GM12878 (cell line): ENCODE data around the gene NNMT. TPM values are rescaled to one million over a fixed set of nuclear protein-coding genes. Genes with fewer than 3 reads are reported as not detected.

Source experiments
- ATAC-seq: fragments of 200-7000 bp; cut with Tn5 transposase; 3 replicates; pipeline ENCODE4 v1.9.1; 2020; ENCODE audit warnings: mild to moderate bottlenecking, moderate library complexity
- BruUV-seq: library from RNA; stranded (reverse); fragments of 400-500 nt; replicated peaks from 2 replicates; lab custom pipeline; 2021; lab: Mats Ljungman, UMichigan
- CTCF ChIA-PET: fragments of 300-600 bp; sonication (Branson Sonifier 250); formaldehyde crosslinking; extraction: SDS; loops from one replicate; lab custom pipeline; 2021; ENCODE audit warnings: inconsistent platforms; lab: Yijun Ruan, JAX
- POLR2A ChIA-PET: fragments of 350-600 bp; formaldehyde crosslinking; extraction: SDS; loops from one replicate; lab custom pipeline; 2021; ENCODE audit warnings: inconsistent platforms; lab: Charles Lee
- RAD21 ChIA-PET: fragments of 300-600 bp; sonication (Branson Sonifier 250); formaldehyde crosslinking; loops from one replicate; lab custom pipeline; 2023; ENCODE audit warnings: antibody characterized with exemption; ENCODE audit not compliant: unreplicated experiment; lab: Charles Lee
- SMC1A ChIA-PET: fragments of 300-600 bp; sonication (Branson Sonifier 250); formaldehyde crosslinking; loops from one replicate; lab custom pipeline; 2023; ENCODE audit not compliant: unreplicated experiment, uncharacterized antibody; lab: Charles Lee
- DNase-seq: peaks from one replicate; pipeline ENCODE4 v3.0.0-alpha.2; 2011; ENCODE audit warnings: low read depth, low spot score
- FAIRE-seq: peaks from 3 replicates; lab custom pipeline; 2011; peaks lifted over from hg19 to GRCh38; lab: Jason Lieb, UNC
- H2AFZ ChIP-seq: 2 replicates; pipeline ENCODE4 v1.6.0; 2011; ENCODE audit warnings: low read depth, low read length, control low read depth; ENCODE audit not compliant: control insufficient read depth
- H3K27ac ChIP-seq: 2 replicates; pipeline ENCODE4 v1.5.1; 2011; ENCODE audit warnings: control low read depth; ENCODE audit not compliant: control insufficient read depth, insufficient read depth
- H3K27me3 ChIP-seq, 2 experiments: replicated peaks in 1 of 2; 2 replicates each; pipeline versions ENCODE4 v1.6.0 to v1.6.1; 2011; ENCODE audit warnings: low read length in 1 of 2; ENCODE audit not compliant: control insufficient read depth in 2 of 2, insufficient read depth in 2 of 2
- H3K36me3 ChIP-seq, 2 experiments: 2 replicates each; pipeline ENCODE4 v1.5.1; 2011; ENCODE audit warnings: low read length in 1 of 2; ENCODE audit not compliant: control insufficient read depth in 2 of 2, insufficient read depth in 2 of 2
- H3K4me1 ChIP-seq: 2 replicates; pipeline ENCODE4 v1.6.1; 2011; ENCODE audit warnings: mild to moderate bottlenecking, low read length, moderate library complexity, mixed read lengths; ENCODE audit not compliant: control insufficient read depth, insufficient read depth
- H3K4me2 ChIP-seq: 2 replicates; pipeline ENCODE4 v1.6.0; 2011; ENCODE audit warnings: control low read depth; ENCODE audit not compliant: control insufficient read depth, insufficient read depth
- H3K4me3 ChIP-seq: fragments of 200-600 bp; sonication (generic); 2 replicates; pipeline ENCODE4 v1.5.1; 2016
- H3K79me2 ChIP-seq: 2 replicates; pipeline ENCODE4 v1.6.0; 2011; ENCODE audit warnings: low read length; ENCODE audit not compliant: control insufficient read depth, insufficient read depth
- H3K9ac ChIP-seq: 2 replicates; pipeline ENCODE4 v1.8.0; 2011; ENCODE audit warnings: low read length, control low read depth, mixed read lengths; ENCODE audit not compliant: control insufficient read depth, insufficient read depth
- H3K9me3 ChIP-seq: replicated peaks from 3 replicates; pipeline ENCODE4 v1.5.1; 2011; ENCODE audit warnings: mild to moderate bottlenecking, low read length; ENCODE audit not compliant: control insufficient read depth, insufficient read depth
- H4K20me1 ChIP-seq: 2 replicates; pipeline ENCODE4 v1.6.0; 2011; ENCODE audit not compliant: control insufficient read depth, insufficient read depth
- EGR1 ChIP-seq, 2 experiments: IDR thresholded peaks; 1 replicate in 1 of 2; 2 replicates in 1 of 2; pipeline ENCODE4 v1.6.1; 2011 to 2012; ENCODE audit warnings: low read depth in 2 of 2, low read length in 2 of 2, borderline replicate concordance in 1 of 2, mild to moderate bottlenecking in 1 of 2, moderate library complexity in 1 of 2
- FOXK2 ChIP-seq: fragments of 450-650 bp; IDR thresholded peaks from 2 replicates; pipeline ENCODE4 v1.6.1; 2017; ENCODE audit warnings: mild to moderate bottlenecking, moderate library complexity
- FOXM1 ChIP-seq: IDR thresholded peaks from 2 replicates; pipeline ENCODE4 v1.6.1; 2012; ENCODE audit warnings: low read depth, mild to moderate bottlenecking, inconsistent platforms, low read length, moderate library complexity
- JUND ChIP-seq: IDR thresholded peaks from 2 replicates; pipeline ENCODE4 v1.6.1; 2012; ENCODE audit warnings: low read depth, mild to moderate bottlenecking, low read length, improper control_type of control experiment, moderate library complexity
- PAX5 ChIP-seq: IDR thresholded peaks from 2 replicates; pipeline ENCODE4 v1.6.1; 2011; ENCODE audit warnings: low read depth, low read length, borderline replicate concordance
- RAD21 ChIP-seq: IDR thresholded peaks from 2 replicates; pipeline ENCODE4 v1.6.1; 2011; ENCODE audit warnings: mild to moderate bottlenecking, low read depth, low read length, moderate library complexity; ENCODE audit not compliant: insufficient read depth
- RAD51 ChIP-seq: fragments of 450-650 bp; IDR thresholded peaks from 2 replicates; pipeline ENCODE4 v1.6.1; 2016; ENCODE audit warnings: moderate library complexity, mild to moderate bottlenecking, inconsistent platforms
- STAT3 ChIP-seq: IDR thresholded peaks from 2 replicates; pipeline ENCODE4 v1.6.1; 2011; ENCODE audit warnings: low read depth, low read length, improper control_type of control experiment
- TCF7 ChIP-seq: IDR thresholded peaks from 2 replicates; pipeline ENCODE4 v1.6.1; 2014; ENCODE audit warnings: antibody characterized with exemption, borderline replicate concordance
- ZBED1 ChIP-seq: IDR thresholded peaks from 2 replicates; pipeline ENCODE4 v1.6.1; 2016; ENCODE audit warnings: borderline replicate concordance
- WGBS: methylation state at CpG from one replicate; pipeline ENCODE4 v1.1.6; 2016; ENCODE audit warnings: low lambda C conversion rate; ENCODE audit not compliant: insufficient replicate concordance, insufficient coverage; ENCODE audit errors: missing lambda C conversion rate; 5-methylcytosine and 5-hydroxymethylcytosine counted together
- in situ Hi-C: fragments of 300-500 bp; cut with MboI; formaldehyde crosslinking; loops from 9 replicates; pipeline ENCODE4 v1.14.3; 2018; ENCODE audit warnings: mixed read lengths
- intact Hi-C: fragments of 100-400 bp; cut with micrococcal nuclease; formaldehyde crosslinking; loops from one replicate; pipeline ENCODE4 v1.14.2; 2022; ENCODE audit not compliant: unreplicated experiment
- polyA plus RNA-seq, 11 experiments: library from polyadenylated mRNA; depleted of rRNA in 4 of 11; unstranded in 6 of 11; stranded (reverse) in 5 of 11; fragments of >200 nt; fragmentation: Nextera tagmentation in 4 of 11; fragmentation: Illumina TruSeq in 1 of 11; extraction: Ambion mirVana in 4 of 11; extraction: Trizol in 1 of 11; gene quantifications; 1 replicate in 1 of 11; 2 replicates in 10 of 11; pipeline versions ENCODE4 v1.2.1 to v1.2.3, GENCODE V29; 2011 to 2016; ENCODE audit warnings: inconsistent platforms in 2 of 11, missing spikeins in 2 of 11, low read depth in 1 of 11
- total RNA-seq, 4 experiments: library from RNA; depleted of rRNA in 3 of 4; stranded (reverse); fragments of >200 nt in 3 of 4; fragmentation: Illumina TruSeq in 1 of 4; extraction: Trizol in 1 of 4; gene quantifications; 2 replicates each; pipeline versions ENCODE4 v1.2.1 to v1.2.3, GENCODE V29; 2013 to 2021
- TF ChIP-seq, protein P1 (sequence below): IDR thresholded peaks from 2 replicates; pipeline ENCODE4 v1.6.1; 2011; ENCODE audit warnings: low read depth, mild to moderate bottlenecking, low read length, moderate library complexity, borderline replicate concordance; ENCODE audit errors: extremely low read depth

The NNMT gene
- total and polyA plus RNA-seq, 10 of the 15 experiments (the other 5 are each of a cell fraction or from before 2014, with no cell fraction given), result 0.46 TPM; not detected in 9

DNA sequence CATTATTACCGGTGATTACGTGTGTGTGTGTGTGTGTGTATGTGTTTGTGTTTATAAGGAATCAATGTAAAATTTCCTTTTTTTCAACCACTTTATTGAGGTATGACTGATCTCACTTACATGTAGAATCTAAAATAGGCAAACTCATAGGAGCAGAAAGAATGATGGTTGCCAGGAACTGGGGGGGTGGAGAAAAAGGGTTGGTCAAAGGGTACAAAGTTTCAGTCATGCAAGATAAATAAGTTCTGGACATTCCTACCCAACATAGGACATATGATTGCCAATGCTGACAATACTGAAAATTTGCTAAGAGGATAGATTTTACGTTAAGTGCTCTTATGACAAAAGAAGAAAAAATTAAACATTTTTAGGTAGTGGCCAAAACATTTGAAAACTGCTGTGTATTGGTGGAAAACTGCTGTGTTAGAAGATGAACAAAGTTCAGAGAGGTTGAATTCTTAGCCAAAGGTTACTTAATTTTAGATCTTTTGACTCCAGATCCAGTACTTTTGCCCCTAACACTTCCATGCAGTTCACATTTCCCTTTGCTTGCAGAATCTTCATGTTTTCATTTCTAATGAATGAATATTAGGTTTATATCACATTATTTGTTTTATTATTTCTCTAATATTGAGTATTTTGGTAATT, 49.5 kb downstream of the NNMT start:
- DNase-seq (no peak), ATAC-seq (no peak), FAIRE-seq (no peak)
- no peaks in the 10 kb centered on the region for H3K79me2 ChIP-seq
- H4K20me1 ChIP-seq, result no peaks in the 10 kb centered on the region
- ChIA-PET SMC1A (interaction anchor here (1.4 kb wide), 1 partner anchor 249 kb away, joined by 3 read pairs; no protein-coding TSS in a partner anchor), POLR2A (no interaction called here), CTCF (interaction anchor here (1.2 to 1.8 kb wide), 2 partner anchors 50 to 249 kb away, joined by 3 to 4 read pairs; no protein-coding TSS in a partner anchor), RAD21 (no interaction called here)
- no peak overlapping the region for H3K4me3 ChIP-seq
- H3K4me2 ChIP-seq, result no peak overlapping the region
- in situ Hi-C loops, result loop anchor here (10.0 kb wide), 1 partner anchor 249 kb away; the partner anchor contains the start of gene NXPE4
- H3K27me3 ChIP-seq, result peaks cover 0 to 7% of the 10 kb centered on the region in 2 experiments; a peak in 3 of 4 replicates
- H3K36me3 ChIP-seq, result no peaks in the 10 kb centered on the region
- 55% methylated on average over 3 of the region's 3 CpGs for WGBS
- no TSS peak for BruUV-seq
- no peak overlapping the region for H3K27ac ChIP-seq
- no peak for TF ChIP-seq RAD51
- no peak for TF ChIP-seq ZBED1
- TF ChIP-seq TCF7, result no peak
- no peak for TF ChIP-seq JUND
- no peak for TF ChIP-seq FOXM1
- TF ChIP-seq PAX5, result no peak
- no peak for TF ChIP-seq FOXK2
- TF ChIP-seq, protein P1, sequence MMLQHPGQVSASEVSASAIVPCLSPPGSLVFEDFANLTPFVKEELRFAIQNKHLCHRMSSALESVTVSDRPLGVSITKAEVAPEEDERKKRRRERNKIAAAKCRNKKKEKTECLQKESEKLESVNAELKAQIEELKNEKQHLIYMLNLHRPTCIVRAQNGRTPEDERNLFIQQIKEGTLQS, result no peak
- no peak for TF ChIP-seq STAT3
- no peak for TF ChIP-seq RAD21
- TF ChIP-seq EGR1 (IDR thresholded peaks at IDR 0.05; ENCODE audit: borderline replicate concordance in 1 of 2, low read depth in 2 of 2, low read length in 2 of 2), result no peak
- H2AFZ ChIP-seq, result no peak overlapping the region
- H3K9ac ChIP-seq, result no peak overlapping the region
- H3K9me3 ChIP-seq, result no peaks in the 10 kb centered on the region
- intact Hi-C loops, result loop anchor here (5.0 kb wide), 1 partner anchor 252 kb away; the partner anchor contains the start of gene NXPE4
- no peaks in the 10 kb centered on the region for H3K4me1 ChIP-seq
